Osteoblast (primary cell): Measurements from ENCODE around the gene PLPP2. TPM values are rescaled to one million over a fixed set of nuclear protein-coding genes. Genes with fewer than 3 reads are reported as not detected.

ENCODE experiments used
- DNase-seq: peaks from one replicate; pipeline ENCODE4 v3.0.0; 2011; ENCODE audit warnings: low spot score, mixed read lengths; ENCODE audit not compliant: insufficient read length; ENCODE audit errors: missing footprints
- H2AFZ ChIP-seq: 2 replicates; pipeline ENCODE4 v1.6.0; 2011; ENCODE audit warnings: mild to moderate bottlenecking, low read length
- H3K27ac ChIP-seq: 2 replicates; pipeline ENCODE4 v1.5.1; 2011; ENCODE audit warnings: mild to moderate bottlenecking, low read depth, low read length, moderate library complexity
- H3K27me3 ChIP-seq: 2 replicates; pipeline ENCODE4 v1.6.0; 2012; ENCODE audit warnings: mild to moderate bottlenecking, control low read depth, inconsistent platforms, low read length, moderate library complexity; ENCODE audit not compliant: insufficient read depth
- H3K36me3 ChIP-seq: 2 replicates; pipeline ENCODE4 v1.5.1; 2011; ENCODE audit warnings: mild to moderate bottlenecking, low read length, control low read depth, moderate library complexity; ENCODE audit not compliant: insufficient read depth
- H3K4me1 ChIP-seq: 2 replicates; pipeline ENCODE4 v1.5.1; 2011; ENCODE audit warnings: mild to moderate bottlenecking, low read length, control low read depth, moderate library complexity; ENCODE audit not compliant: insufficient read depth
- H3K4me2 ChIP-seq: 2 replicates; pipeline ENCODE4 v1.6.0; 2011; ENCODE audit warnings: mild to moderate bottlenecking, low read length; ENCODE audit not compliant: insufficient read depth
- H3K4me3 ChIP-seq: fragments of 200-600 bp; sonication (generic); 3 replicates; pipeline ENCODE4 v1.5.1; 2012; ENCODE audit warnings: mild to moderate bottlenecking, low read length, inconsistent platforms; ENCODE audit not compliant: insufficient read depth
- H3K79me2 ChIP-seq: 2 replicates; pipeline ENCODE4 v1.6.0; 2012; ENCODE audit warnings: mild to moderate bottlenecking, low read length, control low read depth, inconsistent platforms; ENCODE audit not compliant: insufficient read depth
- H3K9me3 ChIP-seq: 2 replicates; pipeline ENCODE4 v1.5.1; 2011; ENCODE audit warnings: low read depth, low read length, control low read depth
- H4K20me1 ChIP-seq: 2 replicates; pipeline ENCODE4 v1.6.0; 2012; ENCODE audit warnings: mild to moderate bottlenecking, low read length, control low read depth; ENCODE audit not compliant: insufficient read depth
- total RNA-seq: library from RNA; depleted of rRNA; stranded (reverse); fragments of >200 nt; gene quantifications from 2 replicates; pipeline ENCODE4 v1.2.3, GENCODE V29; 2012
- TF ChIP-seq, protein P1 (sequence below): IDR thresholded peaks from 2 replicates; pipeline ENCODE4 v1.5.1; 2011; ENCODE audit warnings: mild to moderate bottlenecking, low read depth, low read length, moderate library complexity; ENCODE audit errors: extremely low read depth

Gene PLPP2
- total RNA-seq, 1 donor, result 1.1 TPM

DNA sequence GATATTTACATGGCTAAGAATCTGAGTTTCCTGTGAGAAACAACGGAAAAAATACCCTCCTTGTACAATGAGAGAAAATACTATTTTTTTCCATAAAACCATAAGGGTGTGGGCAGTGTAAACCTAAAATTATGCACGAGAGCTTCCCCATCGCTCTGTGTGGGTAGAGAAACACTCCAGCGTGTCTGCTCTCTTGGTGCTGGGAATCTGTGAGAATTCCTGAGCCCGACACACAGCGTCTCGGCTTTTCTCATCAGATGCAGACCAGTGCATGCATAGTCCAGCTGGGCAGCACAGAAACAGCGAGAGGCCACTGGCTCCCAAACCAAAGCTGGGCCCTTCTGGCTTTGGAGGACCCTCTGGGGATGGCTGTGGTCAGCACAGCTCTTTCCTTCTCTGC lies 12.0 kb downstream of the PLPP2 start:
- Histone ChIP-seq H3K4me3 (no peak overlapping the region), H3K79me2 (no peaks in the 10 kb centered on the region), H2AFZ (no peak overlapping the region), H3K27me3 (peaks cover 6% of the 10 kb centered on the region), H4K20me1 (no peaks in the 10 kb centered on the region), H3K4me1 (no peaks in the 10 kb centered on the region), H3K9me3 (no peaks in the 10 kb centered on the region), H3K4me2 (no peak overlapping the region), H3K36me3 (no peaks in the 10 kb centered on the region), H3K27ac (no peak overlapping the region)
- TF ChIP-seq, protein P1, sequence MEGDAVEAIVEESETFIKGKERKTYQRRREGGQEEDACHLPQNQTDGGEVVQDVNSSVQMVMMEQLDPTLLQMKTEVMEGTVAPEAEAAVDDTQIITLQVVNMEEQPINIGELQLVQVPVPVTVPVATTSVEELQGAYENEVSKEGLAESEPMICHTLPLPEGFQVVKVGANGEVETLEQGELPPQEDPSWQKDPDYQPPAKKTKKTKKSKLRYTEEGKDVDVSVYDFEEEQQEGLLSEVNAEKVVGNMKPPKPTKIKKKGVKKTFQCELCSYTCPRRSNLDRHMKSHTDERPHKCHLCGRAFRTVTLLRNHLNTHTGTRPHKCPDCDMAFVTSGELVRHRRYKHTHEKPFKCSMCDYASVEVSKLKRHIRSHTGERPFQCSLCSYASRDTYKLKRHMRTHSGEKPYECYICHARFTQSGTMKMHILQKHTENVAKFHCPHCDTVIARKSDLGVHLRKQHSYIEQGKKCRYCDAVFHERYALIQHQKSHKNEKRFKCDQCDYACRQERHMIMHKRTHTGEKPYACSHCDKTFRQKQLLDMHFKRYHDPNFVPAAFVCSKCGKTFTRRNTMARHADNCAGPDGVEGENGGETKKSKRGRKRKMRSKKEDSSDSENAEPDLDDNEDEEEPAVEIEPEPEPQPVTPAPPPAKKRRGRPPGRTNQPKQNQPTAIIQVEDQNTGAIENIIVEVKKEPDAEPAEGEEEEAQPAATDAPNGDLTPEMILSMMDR, result no peak
- peak; percentile 43 for DNase-seq

DNA sequence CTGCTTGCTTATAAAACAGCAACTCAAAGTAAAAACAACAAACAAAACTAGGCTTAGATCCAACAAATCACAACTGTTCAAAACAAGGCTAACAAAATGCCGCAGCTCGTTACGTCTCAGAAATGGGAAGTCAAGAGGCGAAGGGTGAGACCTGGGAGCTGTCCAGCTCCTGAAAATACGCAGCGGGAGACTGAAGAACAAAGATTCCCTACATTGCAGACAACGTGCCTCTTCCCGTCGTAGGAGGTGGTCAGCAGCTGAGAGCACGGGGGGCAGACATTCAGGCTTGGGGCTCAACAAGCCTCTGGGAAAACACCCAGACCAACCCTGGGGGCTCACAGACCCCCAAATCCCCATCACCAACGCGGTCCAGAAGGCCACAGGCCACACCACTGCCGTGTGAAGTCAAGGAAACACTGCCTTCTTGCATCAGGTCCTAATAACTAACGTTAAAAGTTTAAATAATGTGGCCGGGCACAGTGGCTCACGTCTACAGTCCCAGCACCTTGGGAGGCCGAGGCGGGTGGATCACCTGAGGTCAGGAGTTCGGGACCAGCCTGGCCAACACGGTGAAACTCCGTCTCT lies 13.5 kb downstream of the PLPP2 start:
- H4K20me1 ChIP-seq, result no peaks in the 10 kb centered on the region
- H2AFZ ChIP-seq, result no peak overlapping the region
- peaks cover 6% of the 10 kb centered on the region for H3K27me3 ChIP-seq
- DNase-seq, result peak; percentile 87
- H3K79me2 ChIP-seq, result no peaks in the 10 kb centered on the region
- no peaks in the 10 kb centered on the region for H3K9me3 ChIP-seq
- H3K27ac ChIP-seq, result no peak overlapping the region
- H3K4me1 ChIP-seq, result no peaks in the 10 kb centered on the region
- no peak overlapping the region for H3K4me3 ChIP-seq
- no peak overlapping the region for H3K4me2 ChIP-seq
- H3K36me3 ChIP-seq, result no peaks in the 10 kb centered on the region
- TF ChIP-seq, protein P1, result no peak

DNA sequence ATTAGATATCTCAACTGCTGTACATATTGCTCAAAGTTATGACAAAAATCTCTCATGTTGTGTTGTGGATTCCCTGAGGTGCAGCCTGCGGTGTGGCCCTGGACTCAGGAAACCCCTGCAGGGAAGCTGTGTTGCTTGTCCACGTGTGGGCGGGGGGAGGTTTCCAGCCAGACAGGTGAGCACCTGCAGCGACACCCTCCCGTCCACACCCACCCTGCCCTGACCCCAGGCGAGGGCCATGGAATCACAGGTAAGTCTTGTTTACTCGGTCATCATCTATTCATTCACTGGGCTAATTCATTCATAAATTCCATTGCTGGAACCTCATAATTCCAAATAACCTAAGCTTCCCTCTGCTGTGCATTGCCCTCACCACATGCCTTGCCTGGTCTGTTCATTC lies 14.1 kb downstream of the PLPP2 start:
- no peak overlapping the region for H3K27ac ChIP-seq
- no peaks in the 10 kb centered on the region for H3K4me1 ChIP-seq
- H3K9me3 ChIP-seq, result no peaks in the 10 kb centered on the region
- no peaks in the 10 kb centered on the region for H4K20me1 ChIP-seq
- no peaks in the 10 kb centered on the region for H3K79me2 ChIP-seq
- no peak overlapping the region for H2AFZ ChIP-seq
- no peak overlapping the region for H3K4me2 ChIP-seq
- peaks cover 6% of the 10 kb centered on the region for H3K27me3 ChIP-seq
- TF ChIP-seq, protein P1, result no peak
- no peaks in the 10 kb centered on the region for H3K36me3 ChIP-seq
- no peak overlapping the region for H3K4me3 ChIP-seq
- DNase-seq, result peak; percentile 23

DNA sequence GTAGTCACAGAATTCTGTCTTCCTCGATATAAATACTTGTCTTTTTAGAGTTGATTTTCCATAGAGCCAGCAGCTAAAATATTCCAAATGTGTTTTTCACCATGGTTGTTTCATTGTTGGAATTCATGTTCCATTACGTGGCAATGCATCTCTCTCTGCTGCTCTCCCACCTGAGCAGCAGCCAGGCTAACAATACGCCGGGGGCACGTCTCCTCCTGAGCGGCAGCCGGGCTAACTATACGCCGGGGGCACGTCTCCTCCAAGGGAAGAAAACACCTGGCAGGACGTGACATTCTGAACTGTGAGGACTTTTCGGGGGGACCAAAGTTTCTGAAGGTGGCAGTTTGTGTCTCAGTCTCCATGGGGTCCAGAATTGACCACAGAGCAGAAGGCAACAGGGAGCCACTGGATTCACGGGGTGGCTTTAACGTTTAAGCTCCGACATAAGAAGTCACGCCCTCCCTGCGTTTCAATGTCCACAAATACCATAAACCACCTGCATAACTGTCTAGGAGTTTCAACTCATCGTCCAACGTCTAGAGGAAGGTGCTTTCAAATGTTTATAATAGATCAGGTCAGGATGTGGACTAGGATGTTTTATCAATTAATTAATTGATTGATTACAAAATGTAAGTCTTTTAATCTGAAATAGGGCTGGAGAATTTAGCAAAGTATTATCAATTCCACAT lies 15.1 kb downstream of the PLPP2 start:
- Histone ChIP-seq H3K4me2 (no peak overlapping the region), H4K20me1 (no peaks in the 10 kb centered on the region), H3K4me3 (no peak overlapping the region), H3K4me1 (no peaks in the 10 kb centered on the region), H3K27me3 (peaks cover 6% of the 10 kb centered on the region), H3K79me2 (no peaks in the 10 kb centered on the region), H3K36me3 (no peaks in the 10 kb centered on the region), H3K27ac (no peak overlapping the region), H3K9me3 (no peaks in the 10 kb centered on the region), H2AFZ (no peak overlapping the region)
- TF ChIP-seq, protein P1, result no peak
- DNase-seq, result peak; percentile 22
